ENCODE data around the gene ATP8B1. TPM values are rescaled to one million over a fixed set of nuclear protein-coding genes. Genes with fewer than 3 reads are reported as not detected.

The ATP8B1 gene
- polyA plus RNA-seq, 2 of the 4 experiments (the other 2 are of a cell fraction) = 7.1 to 23.4 TPM

GRCh38 chr18:57792631-57793301 is 10.3 kb downstream of the ATP8B1 start:
- peaks cover 68% of the 10 kb centered on the region for H3K4me1 ChIP-seq
- ChIA-PET POLR2A (no interaction called here), CTCF (interaction anchor here (0.9 kb wide), 1 partner anchor 36 kb away, joined by 5 read pairs; no protein-coding TSS in a partner anchor)
- peak overlapping the region; percentile 75 for H3K4me2 ChIP-seq
- H3K4me3 ChIP-seq = no peak overlapping the region
- FAIRE-seq (no peak), DNase-seq (ENCODE audit: low read depth in 1 of 2, low spot score in 1 of 2) (no peak), ATAC-seq (peak in 1 of 2 experiments; percentile 17; a peak in 4 of 6 replicates)
- no peaks in the 10 kb centered on the region for H3K9me3 ChIP-seq
- no peak for TF ChIP-seq ELK1 (IDR thresholded peaks at IDR 0.05; ENCODE audit: low read depth, low read length)
- no peak for TF ChIP-seq FOSL2 (IDR thresholded peaks at IDR 0.05)
- no peak for TF ChIP-seq FOSL2 (CRISPR knock-in tag; IDR thresholded peaks at IDR 0.05)
- TF ChIP-seq RAD21 (conservative IDR thresholded peaks at IDR 0.05 in 1 of 2, IDR thresholded peaks at IDR 0.05 in 1 of 2) = no peak
- TF ChIP-seq EP300 (IDR thresholded peaks at IDR 0.05) = no peak
- TF ChIP-seq NPAS2 (CRISPR knock-in tag; IDR thresholded peaks at IDR 0.05; ENCODE audit: borderline replicate concordance) = no peak
- no peak for TF ChIP-seq EHF (CRISPR knock-in tag; IDR thresholded peaks at IDR 0.05)
- no peak for TF ChIP-seq TFCP2L1 (CRISPR knock-in tag; IDR thresholded peaks at IDR 0.05)
- no peak for TF ChIP-seq ZFP36 (IDR thresholded peaks at IDR 0.05; ENCODE audit: borderline replicate concordance, partially characterized antibody)
- no peak for TF ChIP-seq RFX5 (IDR thresholded peaks at IDR 0.05)
- no peak for TF ChIP-seq RCOR1 (IDR thresholded peaks at IDR 0.05; ENCODE audit: low read depth, low read length)
- TF ChIP-seq GATA3 (IDR thresholded peaks at IDR 0.05; ENCODE audit: borderline replicate concordance) = no peak
- no peak for TF ChIP-seq RARB (CRISPR knock-in tag; IDR thresholded peaks at IDR 0.05)
- peak overlapping the region; percentile 53 to 68 for H3K27ac ChIP-seq
- WGBS (ENCODE audit: missing lambda C conversion rate) = 34% methylated on average over 9 of the region's 9 CpGs

- H3K9me3 ChIP-seq = no peaks in the 10 kb centered on the region
- ChIA-PET CTCF (interaction anchor here (0.9 kb wide), 1 partner anchor 37 kb away, joined by 5 read pairs; no protein-coding TSS in a partner anchor), POLR2A (no interaction called here)
- H3K4me3 ChIP-seq = no peak overlapping the region
- peaks cover 59% of the 10 kb centered on the region for H3K4me1 ChIP-seq
- FAIRE-seq = no peak
- ATAC-seq = no peak
- no peak overlapping the region for H3K4me2 ChIP-seq
- no peak overlapping the region for H3K27ac ChIP-seq
- no peak for DNase-seq (ENCODE audit: low read depth in 1 of 2, low spot score in 1 of 2)
- WGBS (ENCODE audit: missing lambda C conversion rate) = 72% methylated on average over 2 of the region's 2 CpGs
- TF ChIP-seq SMC3 (IDR thresholded peaks at IDR 0.05) = no peak
Observed at GRCh38 chr18:57791911-57792310, 11.2 kb downstream of the ATP8B1 start.

GRCh38 chr18:57791192-57791591 is 11.9 kb downstream of the ATP8B1 start:
- POLR2A ChIA-PET = no interaction called here
- no peak for FAIRE-seq

More at GRCh38 chr18:57791192-57791591, 11.9 kb downstream of the ATP8B1 start:
- Histone ChIP-seq H3K4me3 (no peak overlapping the region), H3K4me1 (peaks cover 54% of the 10 kb centered on the region), H3K27ac (no peak overlapping the region), H3K9me3 (no peaks in the 10 kb centered on the region), H3K4me2 (no peak overlapping the region)
- CTCF ChIA-PET = no interaction called here
- TF ChIP-seq HDAC2 (IDR thresholded peaks at IDR 0.05) (no peak), REST (IDR thresholded peaks at IDR 0.05) (peak; percentile 45; the same call in 1 of the 2 replicates), TFCP2L1 (CRISPR knock-in tag; IDR thresholded peaks at IDR 0.05) (no peak)
- DNase-seq (ENCODE audit: low read depth in 1 of 2, low spot score in 1 of 2) = no peak
- 93% methylated on average over 5 of the region's 5 CpGs for WGBS (ENCODE audit: missing lambda C conversion rate)
- no peak for ATAC-seq

All from A549 (cell line).